A549 (cell line): Measurements from ENCODE around the gene ASB1. TPM values are rescaled to one million over a fixed set of nuclear protein-coding genes. Genes with fewer than 3 reads are reported as not detected.

Experiments used
- ATAC-seq, 2 experiments: fragments of 200-7000 bp in 1 of 2; fragments of >200 bp in 1 of 2; cut with Nextera tagmentation in 1 of 2; cut with Tn5 transposase in 1 of 2; 3 replicates each; pipeline versions ENCODE4 v1.8.0 to v1.9.1; 2018 to 2020; ENCODE audit warnings: mild to moderate bottlenecking in 1 of 2, moderate library complexity in 1 of 2
- CTCF ChIA-PET: fragments of 300-600 bp; sonication (Branson Sonifier 250); formaldehyde crosslinking; extraction: SDS; loops from one replicate; lab custom pipeline; 2021; ENCODE audit warnings: antibody characterized with exemption, inconsistent platforms; lab: Yijun Ruan, JAX
- POLR2A ChIA-PET: fragments of 350-600 bp; formaldehyde crosslinking; extraction: SDS; loops from one replicate; lab custom pipeline; 2021; ENCODE audit warnings: antibody characterized with exemption, inconsistent platforms; lab: Yijun Ruan, JAX
- DNase-seq, 2 experiments: peaks; one replicate each; pipeline versions ENCODE4 v3.0.0 to v3.0.0-alpha.2; 2011 to 2016; ENCODE audit warnings: low read depth in 1 of 2, low spot score in 1 of 2
- FAIRE-seq: peaks from 2 replicates; lab custom pipeline; 2011; peaks lifted over from hg19 to GRCh38; lab: Jason Lieb, UNC
- H3K27ac ChIP-seq, 2 experiments: fragments of >200 bp; sonication (Bioruptor Twin); formaldehyde crosslinking; 3 replicates each; pipeline ENCODE4 v1.5.1; 2016 to 2017
- H3K4me1 ChIP-seq: fragments of >200 bp; sonication (Bioruptor Twin); formaldehyde crosslinking; 3 replicates; pipeline ENCODE4 v1.6.1; 2016
- H3K4me2 ChIP-seq: fragments of >200 bp; sonication (Bioruptor Twin); formaldehyde crosslinking; 3 replicates; pipeline ENCODE4 v1.6.1; 2016
- H3K4me3 ChIP-seq: fragments of >200 bp; sonication (Bioruptor Twin); formaldehyde crosslinking; 3 replicates; pipeline ENCODE4 v1.5.1; 2016
- H3K9me3 ChIP-seq: fragments of >200 bp; sonication (Bioruptor Twin); formaldehyde crosslinking; 3 replicates; pipeline ENCODE4 v1.6.1; 2016
- ATOH8 ChIP-seq: fragments of 250-450 bp; sonication (Bioruptor Pico); IDR thresholded peaks from 2 replicates; pipeline ENCODE4 v1.5.0; 2020; ENCODE audit warnings: low read depth, mild to moderate bottlenecking, moderate library complexity
- BCL3 ChIP-seq: fragments of >200 bp; sonication (Bioruptor Twin); formaldehyde crosslinking; IDR thresholded peaks from 3 replicates; pipeline ENCODE4 v1.6.1; 2016
- CHD2 ChIP-seq: fragments of 150-350 bp; IDR thresholded peaks from 2 replicates; pipeline ENCODE4 v1.6.1; 2014; ENCODE audit warnings: low read length; ENCODE audit not compliant: partially characterized antibody
- CHD4 ChIP-seq: fragments of 200-600 bp; sonication (generic); IDR thresholded peaks from 2 replicates; pipeline ENCODE4 v1.6.1; 2016; ENCODE audit warnings: antibody characterized with exemption, mild to moderate bottlenecking, borderline replicate concordance
- ESRRA ChIP-seq: fragments of 150-350 bp; IDR thresholded peaks from 2 replicates; pipeline ENCODE4 v1.6.1; 2014; ENCODE audit warnings: mild to moderate bottlenecking, low read length, borderline replicate concordance
- GATA3 ChIP-seq: IDR thresholded peaks from 2 replicates; pipeline ENCODE4 v1.6.1; 2012; ENCODE audit warnings: borderline replicate concordance
- HEYL ChIP-seq: fragments of 250-450 bp; sonication (Bioruptor Pico); IDR thresholded peaks from 2 replicates; pipeline ENCODE4 v1.8.0; 2021; ENCODE audit warnings: mild to moderate bottlenecking, moderate library complexity
- JUNB ChIP-seq: fragments of >200 bp; sonication (Bioruptor Twin); formaldehyde crosslinking; IDR thresholded peaks from 2 replicates; pipeline ENCODE4 v1.6.1; 2016
- KDM1A ChIP-seq: fragments of 200-600 bp; sonication (generic); IDR thresholded peaks from 2 replicates; pipeline ENCODE4 v1.6.1; 2016; ENCODE audit warnings: low read depth, mild to moderate bottlenecking
- MAZ ChIP-seq: fragments of 150-350 bp; IDR thresholded peaks from 2 replicates; pipeline ENCODE4 v1.6.1; 2014; ENCODE audit warnings: antibody characterized with exemption, low read depth, low read length, borderline replicate concordance
- PBX3 ChIP-seq: IDR thresholded peaks from 2 replicates; pipeline ENCODE4 v1.6.1; 2012
- POLR2AphosphoS2 ChIP-seq: conservative IDR thresholded peaks from 2 replicates; pipeline ENCODE4 v1.6.1; 2012; ENCODE audit warnings: low read length, improper control_type of control experiment, inconsistent platforms
- RAD21 ChIP-seq, 2 experiments: fragments of >200 bp in 1 of 2; sonication (Bioruptor Twin) in 1 of 2; formaldehyde crosslinking in 1 of 2; IDR thresholded peaks in 1 of 2; conservative IDR thresholded peaks in 1 of 2; 2 replicates in 1 of 2; 3 replicates in 1 of 2; pipeline ENCODE4 v1.6.1; 2012 to 2018; ENCODE audit warnings: inconsistent platforms in 1 of 2
- RCOR1 ChIP-seq: fragments of 150-350 bp; IDR thresholded peaks from 2 replicates; pipeline ENCODE4 v1.6.1; 2014; ENCODE audit warnings: antibody characterized with exemption, low read length, low read depth
- REST ChIP-seq: fragments of 200-600 bp; sonication (generic); IDR thresholded peaks from 2 replicates; pipeline ENCODE4 v1.6.1; 2016; ENCODE audit warnings: antibody characterized with exemption, mild to moderate bottlenecking, moderate library complexity
- RFX5 ChIP-seq: fragments of 450-650 bp; IDR thresholded peaks from 2 replicates; pipeline ENCODE4 v1.7.1; 2014; ENCODE audit warnings: antibody characterized with exemption, mild to moderate bottlenecking, moderate library complexity
- TP53 ChIP-seq: fragments of 250-450 bp; sonication (Bioruptor Pico); IDR thresholded peaks from 2 replicates; pipeline ENCODE4 v1.5.0; 2021; ENCODE audit warnings: mild to moderate bottlenecking, moderate library complexity
- ZFP36 ChIP-seq: fragments of 450-650 bp; IDR thresholded peaks from 2 replicates; pipeline ENCODE4 v1.6.1; 2014; ENCODE audit warnings: borderline replicate concordance; ENCODE audit not compliant: partially characterized antibody
- ZNF302 ChIP-seq: fragments of 250-450 bp; sonication (Bioruptor Pico); IDR thresholded peaks from 2 replicates; pipeline ENCODE4 v1.9.0; 2021; ENCODE audit warnings: inconsistent platforms, mild to moderate bottlenecking, moderate library complexity
- ZSCAN20 ChIP-seq: fragments of 250-450 bp; sonication (Bioruptor Pico); IDR thresholded peaks from 2 replicates; pipeline ENCODE4 v1.8.0; 2022; ENCODE audit warnings: mild to moderate bottlenecking, moderate library complexity
- WGBS: methylation state at CpG from one replicate; pipeline ENCODE4 v1.1.6; 2017; ENCODE audit errors: missing lambda C conversion rate; 5-methylcytosine and 5-hydroxymethylcytosine counted together
- polyA plus RNA-seq, 4 experiments: library from polyadenylated mRNA; depleted of rRNA in 3 of 4; stranded (reverse); fragments of >200 nt; fragmentation: RNase III in 1 of 4; extraction: RNeasy Plus Mini Kit Qiagen cat#74134 plus additional on column Dnase treatment in 1 of 4; gene quantifications; 2 replicates in 3 of 4; 3 replicates in 1 of 4; pipeline ENCODE4 v1.2.3, GENCODE V29; 2011 to 2017

The ASB1 gene
- polyA plus RNA-seq, 2 of the 4 experiments (the other 2 are of a cell fraction), result 24.6 to 42.7 TPM

- Histone ChIP-seq H3K4me1 (peaks cover 4% of the 10 kb centered on the region; the same call in 1 of the 3 replicates), H3K4me2 (no peak overlapping the region), H3K27ac (no peak overlapping the region), H3K9me3 (no peaks in the 10 kb centered on the region), H3K4me3 (no peak overlapping the region)
- no peak for FAIRE-seq
- whole genome bisulfite sequencing, result 82% methylated on average over 8 of the region's 8 CpGs
- CTCF ChIA-PET, result no interaction called here
- POLR2A ChIA-PET, result no interaction called here
- ATAC-seq, result no peak
- TF ChIP-seq GATA3 (no peak), JUNB (no peak), HEYL (CRISPR knock-in tag) (no peak), RCOR1 (no peak), KDM1A (no peak), ZFP36 (no peak), ZNF302 (no peak), MAZ (no peak), RAD21 (conservative IDR thresholded peaks at IDR 0.05 in 1 of 2, IDR thresholded peaks at IDR 0.05 in 1 of 2) (no peak), BCL3 (no peak), ATOH8 (CRISPR knock-in tag) (no peak), CHD4 (no peak), CHD2 (no peak), ESRRA (no peak)
- DNase-seq, result no peak
Measured at GRCh38 chr2:238420442-238420841, 6.3 kb upstream of the ASB1 start.

- TF ChIP-seq TP53 (CRISPR knock-in tag), result no peak
- no peak for TF ChIP-seq PBX3
- TF ChIP-seq REST, result no peak
- TF ChIP-seq ZSCAN20 (CRISPR knock-in tag), result no peak
- TF ChIP-seq CHD4, result no peak
- TF ChIP-seq POLR2AphosphoS2, result no peak
- no peak for TF ChIP-seq HEYL (CRISPR knock-in tag)
- TF ChIP-seq RFX5, result no peak
- ChIA-PET CTCF (interaction anchor here (0.9 to 1.8 kb wide), 4 partner anchors 10 to 550 kb away, joined by 3 to 4 read pairs (median 4); no protein-coding TSS in a partner anchor), POLR2A (no interaction called here)
- no peak overlapping the region for H3K27ac ChIP-seq
- peaks cover 9% of the 10 kb centered on the region; the same call in 1 of the 3 replicates for H3K4me1 ChIP-seq
- DNase-seq, result no peak
- no peak for FAIRE-seq
- no peak for ATAC-seq
- no peaks in the 10 kb centered on the region for H3K9me3 ChIP-seq
- H3K4me3 ChIP-seq, result no peak overlapping the region
- no peak overlapping the region for H3K4me2 ChIP-seq
- 87% methylated on average over 16 of the region's 16 CpGs for WGBS
Measured at GRCh38 chr2:238420878-238421694, 5.6 kb upstream of the ASB1 start.
